HuH-7 (cell line): ENCODE data around the gene NGB.

Experiments used
- DNase-seq: peaks from one replicate; pipeline ENCODE4 v3.0.0; 2011; ENCODE audit warnings: low spot score

The NGB gene

GRCh38 chr14:77264466-77265186, 6.4 kb downstream of the NGB start:
- DNase-seq = no peak

- DNase-seq = no peak
Observed at GRCh38 chr14:77260631-77261030, 10.4 kb downstream of the NGB start.

GRCh38 chr14:77260199-77260598, 10.8 kb downstream of the NGB start:
- DNase-seq = no peak

- DNase-seq = no peak
Observed at GRCh38 chr14:77259025-77259715, 11.8 kb downstream of the NGB start.

- no peak for DNase-seq
Observed at GRCh38 chr14:77258566-77258965, 12.4 kb downstream of the NGB start.

GRCh38 chr14:77257700-77258099, 13.3 kb downstream of the NGB start:
- no peak for DNase-seq

GRCh38 chr14:77256694-77257093, 14.3 kb downstream of the NGB start:
- DNase-seq = no peak

- no peak for DNase-seq
Observed at GRCh38 chr14:77253333-77254190, 17.4 kb downstream of the NGB start.

- DNase-seq = no peak
Observed at GRCh38 chr14:77251870-77252269, 19.1 kb downstream of the NGB start.

- DNase-seq = no peak
Observed at GRCh38 chr14:77250927-77251326, 20.1 kb downstream of the NGB start.

GRCh38 chr14:77249286-77249685, 21.7 kb downstream of the NGB start:
- no peak for DNase-seq

- no peak for DNase-seq
Observed at GRCh38 chr14:77248666-77249065, 22.3 kb downstream of the NGB start.

GRCh38 chr14:77246784-77247183, 24.2 kb downstream of the NGB start:
- DNase-seq = no peak

- no peak for DNase-seq
Observed at GRCh38 chr14:77245820-77246219, 25.2 kb downstream of the NGB start.

- no peak for DNase-seq
Observed at GRCh38 chr14:77243853-77244252, 27.2 kb downstream of the NGB start.

- DNase-seq = no peak
Observed at GRCh38 chr14:77242752-77243151, 28.3 kb downstream of the NGB start.

- DNase-seq = no peak
Observed at GRCh38 chr14:77241955-77242354, 29.1 kb downstream of the NGB start.

GRCh38 chr14:77240336-77240915, 30.6 kb downstream of the NGB start:
- DNase-seq = no peak

GRCh38 chr14:77239412-77239811, 31.6 kb downstream of the NGB start:
- DNase-seq = no peak

GRCh38 chr14:77238996-77239395, 32.0 kb downstream of the NGB start:
- no peak for DNase-seq

GRCh38 chr14:77238356-77238755, 32.6 kb downstream of the NGB start:
- DNase-seq = no peak

- DNase-seq = no peak
Observed at GRCh38 chr14:77236814-77237213, 34.2 kb downstream of the NGB start.

- DNase-seq = no peak
Observed at GRCh38 chr14:77231721-77232120, 39.3 kb downstream of the NGB start.
